A673 (cell line): ENCODE results near the gene RGS8. TPM values are rescaled to one million over a fixed set of nuclear protein-coding genes. Genes with fewer than 3 reads are reported as not detected.

Source experiments
- BruUV-seq: library from RNA; stranded (reverse); fragments of 400-500 nt; replicated peaks from 2 replicates; lab custom pipeline; 2021; lab: Mats Ljungman, UMichigan
- CTCF ChIA-PET: fragments of 300-600 bp; sonication (Branson Sonifier 250); formaldehyde crosslinking; loops from one replicate; lab custom pipeline; 2022; ENCODE audit warnings: antibody characterized with exemption; lab: Charles Lee
- POLR2A ChIA-PET: fragments of 300-600 bp; sonication (Branson Sonifier 250); formaldehyde crosslinking; loops from one replicate; lab custom pipeline; 2022; ENCODE audit warnings: antibody characterized with exemption; ENCODE audit not compliant: low non-redundant PET; lab: Charles Lee
- DNase-seq: peaks from one replicate; pipeline ENCODE4 v3.0.0-alpha.2; 2015; ENCODE audit warnings: low spot score
- H3K27ac ChIP-seq: fragments of 200-600 bp; sonication (generic); 2 replicates; pipeline ENCODE4 v1.5.1; 2016; ENCODE audit warnings: mixed run types, low read depth, mild to moderate bottlenecking, mixed read lengths, antibody characterized with exemption, low read length; ENCODE audit not compliant: poor library complexity, severe bottlenecking
- H3K27me3 ChIP-seq: fragments of 200-600 bp; sonication (generic); replicated peaks from 2 replicates; pipeline ENCODE4 v1.6.1; 2017; ENCODE audit warnings: mixed run types, low read depth, mild to moderate bottlenecking, mixed read lengths, antibody characterized with exemption, low read length; ENCODE audit not compliant: insufficient read depth, poor library complexity
- H3K36me3 ChIP-seq: fragments of 200-600 bp; sonication (generic); 2 replicates; pipeline ENCODE4 v1.6.1; 2016; ENCODE audit warnings: mixed run types, mild to moderate bottlenecking, mixed read lengths, antibody characterized with exemption, low read length; ENCODE audit not compliant: insufficient read depth, poor library complexity, severe bottlenecking
- H3K4me1 ChIP-seq: fragments of 200-600 bp; sonication (generic); 2 replicates; pipeline ENCODE4 v1.6.1; 2017; ENCODE audit warnings: mixed run types, mild to moderate bottlenecking, mixed read lengths, antibody characterized with exemption, low read length; ENCODE audit not compliant: insufficient read depth, poor library complexity, severe bottlenecking
- H3K4me3 ChIP-seq: fragments of 200-600 bp; sonication (generic); 2 replicates; pipeline ENCODE4 v1.5.1; 2016; ENCODE audit warnings: low read depth, mixed run types, mild to moderate bottlenecking, mixed read lengths, low read length; ENCODE audit not compliant: poor library complexity, severe bottlenecking
- H3K9me3 ChIP-seq: fragments of 200-600 bp; sonication (generic); 2 replicates; pipeline ENCODE4 v1.6.1; 2016; ENCODE audit warnings: mixed run types, low read depth, mild to moderate bottlenecking, mixed read lengths, antibody characterized with exemption, low read length; ENCODE audit not compliant: poor library complexity, severe bottlenecking
- EZH2 ChIP-seq: fragments of 200-600 bp; sonication (generic); IDR thresholded peaks from 2 replicates; pipeline ENCODE4 v1.6.1; 2017; ENCODE audit warnings: borderline replicate concordance, low read depth, mild to moderate bottlenecking, mixed read lengths, antibody characterized with exemption, low read length; ENCODE audit not compliant: poor library complexity, severe bottlenecking
- intact Hi-C: fragments of 100-400 bp; cut with micrococcal nuclease; formaldehyde crosslinking; loops from one replicate; pipeline ENCODE4 v1.10.0; 2022; ENCODE audit not compliant: unreplicated experiment
- total RNA-seq: library from RNA; stranded (reverse); gene quantifications from 2 replicates; pipeline ENCODE4 v1.2.3, GENCODE V29; 2021
- TF ChIP-seq, protein P1 (sequence below): fragments of 300-800, 200-600 bp; sonication (generic); conservative IDR thresholded peaks from 2 replicates; pipeline ENCODE4 v1.5.1; 2017; ENCODE audit warnings: low read depth, mild to moderate bottlenecking, antibody characterized with exemption, low read length, moderate library complexity, mixed read lengths

The RGS8 gene
- total RNA-seq, 1 experiment from 2014 or later: not detected

GRCh38 chr1:182644886-182645285 is 39.5 kb downstream of the RGS8 start:
- BruUV-seq: no TSS peak
- no peak for DNase-seq
- Histone ChIP-seq H3K4me3 (no peak overlapping the region), H3K27ac (no peak overlapping the region), H3K4me1 (no peaks in the 10 kb centered on the region), H3K27me3 (no peaks in the 10 kb centered on the region), H3K36me3 (no peaks in the 10 kb centered on the region), H3K9me3 (no peaks in the 10 kb centered on the region)
- TF ChIP-seq, protein P1, sequence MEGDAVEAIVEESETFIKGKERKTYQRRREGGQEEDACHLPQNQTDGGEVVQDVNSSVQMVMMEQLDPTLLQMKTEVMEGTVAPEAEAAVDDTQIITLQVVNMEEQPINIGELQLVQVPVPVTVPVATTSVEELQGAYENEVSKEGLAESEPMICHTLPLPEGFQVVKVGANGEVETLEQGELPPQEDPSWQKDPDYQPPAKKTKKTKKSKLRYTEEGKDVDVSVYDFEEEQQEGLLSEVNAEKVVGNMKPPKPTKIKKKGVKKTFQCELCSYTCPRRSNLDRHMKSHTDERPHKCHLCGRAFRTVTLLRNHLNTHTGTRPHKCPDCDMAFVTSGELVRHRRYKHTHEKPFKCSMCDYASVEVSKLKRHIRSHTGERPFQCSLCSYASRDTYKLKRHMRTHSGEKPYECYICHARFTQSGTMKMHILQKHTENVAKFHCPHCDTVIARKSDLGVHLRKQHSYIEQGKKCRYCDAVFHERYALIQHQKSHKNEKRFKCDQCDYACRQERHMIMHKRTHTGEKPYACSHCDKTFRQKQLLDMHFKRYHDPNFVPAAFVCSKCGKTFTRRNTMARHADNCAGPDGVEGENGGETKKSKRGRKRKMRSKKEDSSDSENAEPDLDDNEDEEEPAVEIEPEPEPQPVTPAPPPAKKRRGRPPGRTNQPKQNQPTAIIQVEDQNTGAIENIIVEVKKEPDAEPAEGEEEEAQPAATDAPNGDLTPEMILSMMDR: no peak
- no peak for TF ChIP-seq EZH2
- intact Hi-C loops: no loop called here
- CTCF ChIA-PET: no interaction called here
- POLR2A ChIA-PET: no interaction called here

DNA sequence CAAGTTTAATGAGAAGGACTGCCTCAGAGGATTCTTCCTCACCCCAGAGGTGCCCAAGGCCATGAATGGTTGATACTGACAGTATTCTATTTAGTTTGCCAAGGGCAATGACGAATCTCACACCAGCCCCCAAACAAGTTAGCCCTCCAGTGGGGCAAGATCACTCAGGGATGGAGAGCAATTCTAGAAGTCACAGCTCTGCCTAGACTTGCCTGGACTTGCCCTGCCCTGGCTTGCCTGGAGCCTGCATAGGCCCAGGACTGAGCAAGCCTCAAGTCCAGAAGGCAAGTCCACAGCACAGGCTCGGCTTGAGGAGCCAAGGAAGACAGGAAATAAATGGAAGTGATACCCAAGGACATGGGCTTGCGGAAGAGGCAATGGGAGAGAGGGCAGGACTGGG is 40.7 kb downstream of the RGS8 start:
- POLR2A ChIA-PET: interaction anchor here (0.6 kb wide), 1 partner anchor 49 kb away, joined by 8 read pairs; no protein-coding TSS in a partner anchor
- Histone ChIP-seq H3K27ac (no peak overlapping the region), H3K9me3 (no peaks in the 10 kb centered on the region), H3K36me3 (no peaks in the 10 kb centered on the region), H3K4me3 (no peak overlapping the region), H3K27me3 (no peaks in the 10 kb centered on the region), H3K4me1 (no peaks in the 10 kb centered on the region)
- TF ChIP-seq, protein P1: no peak
- TF ChIP-seq EZH2: no peak
- no TSS peak for BruUV-seq
- CTCF ChIA-PET: no interaction called here
- intact Hi-C loops: no loop called here
- DNase-seq: no peak

GRCh38 chr1:182642461-182642860 is 41.9 kb downstream of the RGS8 start:
- Histone ChIP-seq H3K9me3 (no peaks in the 10 kb centered on the region), H3K27ac (no peak overlapping the region), H3K4me3 (no peak overlapping the region), H3K36me3 (no peaks in the 10 kb centered on the region), H3K27me3 (no peaks in the 10 kb centered on the region), H3K4me1 (no peaks in the 10 kb centered on the region)
- no peak for DNase-seq
- ChIA-PET CTCF (no interaction called here), POLR2A (no interaction called here)
- BruUV-seq: no TSS peak
- intact Hi-C loops: no loop called here
- no peak for TF ChIP-seq EZH2
- TF ChIP-seq, protein P1: no peak
